ENCODE data around the gene NCOA6. TPM values are rescaled to one million over a fixed set of nuclear protein-coding genes. Genes with fewer than 3 reads are reported as not detected.

Gene NCOA6
- total RNA-seq = 13.4 TPM
- long read RNA-seq, partial matches to known transcripts = 7 of 9 reads
- long read RNA-seq, other reads (novel, unspliced or antisense) = 2 of 9 reads

GRCh38 chr20:34825530-34826362 is at the start of gene NCOA6:
TSS of gene NCOA6 (minus strand) at chr20:34825651. CDS start at chr20:34782355, 43,296 bp downstream.
- ATAC-seq (ENCODE audit: poor library complexity) (peak; percentile 89), DNase-seq (peak; percentile 91)
- intact Hi-C loops (cut with DNase I) = no loop called here

DNA sequence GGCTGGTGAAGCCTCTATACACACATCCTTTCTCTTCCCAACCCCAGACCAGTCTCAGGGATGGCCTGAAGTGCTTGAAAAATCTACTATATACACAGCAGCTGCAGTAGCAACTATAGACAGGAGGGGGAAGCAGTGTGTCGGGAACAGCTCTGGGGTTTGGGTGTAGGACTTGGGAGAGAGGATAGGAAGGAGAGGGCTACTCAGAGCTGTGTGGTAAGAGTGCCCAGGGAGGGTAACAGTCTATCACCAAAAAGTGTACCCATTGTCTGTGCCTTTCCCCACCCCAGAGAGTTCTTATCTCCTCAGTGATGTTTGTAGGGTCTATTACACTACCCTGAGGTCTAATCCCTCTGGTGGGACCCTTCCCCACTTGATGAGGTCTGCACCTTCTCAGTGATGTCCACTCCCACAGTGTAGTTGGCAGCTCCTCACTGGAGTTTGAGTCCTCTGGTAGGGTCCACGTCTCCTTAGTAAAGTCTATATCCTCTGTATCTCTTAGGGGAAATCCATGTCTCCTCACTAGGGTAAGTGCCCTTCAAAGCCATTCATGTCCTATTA is 48.7 kb upstream of the NCOA6 start:
- ATAC-seq (ENCODE audit: poor library complexity) = peak; percentile 61
- intact Hi-C loops (cut with DNase I) = loop anchor here (2.0 to 5.0 kb wide), 2 partner anchors 83 to 133 kb away; no protein-coding TSS in a partner anchor
- peak; percentile 81 for DNase-seq

- ATAC-seq (ENCODE audit: poor library complexity) = no peak
- no peak for DNase-seq
- intact Hi-C loops (cut with DNase I) = loop anchor here (2.0 to 5.0 kb wide), 2 partner anchors 83 to 134 kb away; no protein-coding TSS in a partner anchor
Measured at GRCh38 chr20:34873583-34874093, 48.2 kb upstream of the NCOA6 start.

DNA sequence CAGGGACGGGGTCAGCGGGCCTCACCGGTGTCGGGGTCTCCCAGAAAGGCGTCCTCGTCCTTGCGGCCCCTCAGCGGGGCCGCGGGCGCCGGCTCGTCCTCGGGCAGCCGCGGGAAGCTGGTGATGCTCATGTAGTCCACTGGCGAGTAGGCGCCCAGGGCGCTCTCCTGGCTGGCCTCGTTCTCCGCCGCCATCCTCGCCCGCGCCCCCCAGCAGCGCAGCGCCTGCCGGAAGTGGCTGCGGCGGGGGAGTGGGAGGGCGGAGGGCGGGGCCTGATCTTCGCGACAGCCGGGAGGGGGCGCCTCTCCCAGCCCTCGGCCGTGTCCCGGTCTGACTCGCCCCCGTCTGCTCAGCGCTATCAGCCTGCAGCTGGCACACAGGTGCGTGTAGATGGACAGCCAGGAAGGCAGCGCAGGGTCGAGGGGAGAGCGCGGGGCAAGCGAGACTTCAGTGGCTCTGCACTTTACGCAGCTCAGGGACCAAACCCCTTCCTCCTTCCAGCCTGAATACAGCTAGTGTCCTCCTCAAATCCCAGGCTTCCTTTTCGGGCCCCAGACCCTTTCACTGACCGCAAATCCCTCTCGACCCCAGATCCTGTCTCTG is 47.3 kb upstream of the NCOA6 start, which contains the start of gene GGT7:
Gene GGT7, minus strand, starts transcription at position 235 of the 603 bp plus-strand sequence. Its CDS starts 41 bp downstream, at position 194.
- peak; percentile 73 for ATAC-seq (ENCODE audit: poor library complexity)
- intact Hi-C loops (cut with DNase I) = loop anchor here (5.0 kb wide), 1 partner anchor 135 kb away; no protein-coding TSS in a partner anchor
- peak; percentile 91 for DNase-seq

DNA sequence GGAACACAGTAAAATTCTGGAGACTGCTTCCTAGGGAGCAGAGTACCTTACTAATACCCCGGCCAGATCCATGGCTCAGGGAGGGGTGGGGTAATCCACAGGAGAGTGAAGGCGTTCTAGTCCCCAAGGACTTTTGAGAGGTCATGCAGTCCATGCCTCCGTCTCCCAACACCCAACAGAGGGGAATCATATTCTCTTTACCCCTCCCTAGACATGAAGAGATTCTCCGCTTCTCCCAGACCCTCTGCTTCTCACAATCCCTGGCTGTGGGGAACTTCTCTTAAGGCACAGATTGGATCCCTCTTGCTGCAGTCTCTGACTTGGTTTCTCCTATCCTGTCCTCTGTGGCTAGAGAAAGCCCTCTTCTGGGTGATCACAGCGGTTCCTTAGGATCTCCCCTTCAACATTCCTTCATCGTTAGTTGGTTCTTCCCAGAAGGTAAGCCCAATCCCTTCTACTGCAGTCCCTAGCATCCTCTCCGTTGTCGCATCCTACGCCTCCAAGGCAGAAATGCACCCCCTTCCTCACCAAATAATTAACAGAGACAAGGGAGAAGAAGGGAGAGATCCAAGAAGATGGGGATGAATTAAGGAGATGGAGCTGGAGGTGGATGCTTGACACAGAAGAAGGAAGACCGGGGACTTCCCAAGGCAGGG is 46.6 kb upstream of the NCOA6 start:
- intact Hi-C loops (cut with DNase I) = loop anchor here (5.0 kb wide), 1 partner anchor 135 kb away; no protein-coding TSS in a partner anchor
- no peak for ATAC-seq (ENCODE audit: poor library complexity)
- DNase-seq = no peak

- intact Hi-C loops (cut with DNase I) = loop anchor here (5.0 kb wide), 1 partner anchor 136 kb away; no protein-coding TSS in a partner anchor
- DNase-seq (no peak), ATAC-seq (ENCODE audit: poor library complexity) (no peak)
Measured at GRCh38 chr20:34871320-34871926, 46.0 kb upstream of the NCOA6 start.

- ATAC-seq (ENCODE audit: poor library complexity) = no peak
- intact Hi-C loops (cut with DNase I) = no loop called here
- DNase-seq = no peak
Measured at GRCh38 chr20:34864216-34864615, 38.8 kb upstream of the NCOA6 start.

DNA sequence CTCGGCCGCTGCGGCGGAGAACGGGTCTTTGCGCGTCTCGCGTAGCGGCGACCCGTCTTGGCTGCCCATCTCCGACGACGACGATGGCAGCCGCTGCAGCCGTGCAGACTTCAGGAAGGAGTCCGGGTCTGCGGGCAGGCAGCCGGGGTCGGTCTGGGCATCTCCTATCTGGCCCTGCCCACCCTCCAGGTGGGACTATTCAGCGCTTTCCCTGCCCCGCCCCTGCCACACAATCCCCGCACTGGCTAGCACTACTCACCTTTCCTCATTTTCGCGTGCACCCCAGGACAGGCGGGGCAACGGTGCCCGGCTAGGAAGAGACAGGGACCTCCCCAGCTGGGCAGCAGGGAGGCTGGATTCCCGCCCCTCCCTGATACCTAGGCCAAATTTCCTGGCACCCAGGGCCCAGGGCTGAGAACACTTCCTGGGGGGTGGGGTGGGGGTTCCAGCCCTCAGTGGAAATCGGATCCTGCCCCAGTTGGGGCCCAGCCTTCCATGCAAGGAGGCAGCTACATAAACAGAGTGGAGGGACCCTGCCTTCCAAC is 38.0 kb upstream of the NCOA6 start:
- DNase-seq (no peak), ATAC-seq (ENCODE audit: poor library complexity) (no peak)
- intact Hi-C loops (cut with DNase I) = no loop called here

DNA sequence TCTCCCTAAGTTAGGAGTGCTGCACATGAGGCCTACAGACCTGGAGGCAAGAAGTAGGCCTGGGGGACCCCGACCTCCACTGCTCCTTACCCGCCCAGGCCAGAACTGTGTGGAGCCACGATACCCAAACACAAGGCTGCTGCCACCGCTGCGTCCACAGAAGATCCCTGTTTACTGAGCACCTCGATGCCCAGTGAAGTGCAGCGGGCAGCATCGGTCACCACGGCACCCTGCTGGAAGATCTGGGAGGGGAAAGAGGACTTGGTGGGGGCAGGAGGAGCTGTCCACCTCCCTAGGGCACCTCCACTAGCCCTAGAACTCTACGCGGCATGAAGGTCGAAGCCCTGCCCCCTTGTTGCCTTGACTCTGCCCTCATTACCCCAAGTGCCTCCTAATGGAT is 37.3 kb upstream of the NCOA6 start:
- ATAC-seq (ENCODE audit: poor library complexity) = no peak
- intact Hi-C loops (cut with DNase I) = no loop called here
- no peak for DNase-seq

DNA sequence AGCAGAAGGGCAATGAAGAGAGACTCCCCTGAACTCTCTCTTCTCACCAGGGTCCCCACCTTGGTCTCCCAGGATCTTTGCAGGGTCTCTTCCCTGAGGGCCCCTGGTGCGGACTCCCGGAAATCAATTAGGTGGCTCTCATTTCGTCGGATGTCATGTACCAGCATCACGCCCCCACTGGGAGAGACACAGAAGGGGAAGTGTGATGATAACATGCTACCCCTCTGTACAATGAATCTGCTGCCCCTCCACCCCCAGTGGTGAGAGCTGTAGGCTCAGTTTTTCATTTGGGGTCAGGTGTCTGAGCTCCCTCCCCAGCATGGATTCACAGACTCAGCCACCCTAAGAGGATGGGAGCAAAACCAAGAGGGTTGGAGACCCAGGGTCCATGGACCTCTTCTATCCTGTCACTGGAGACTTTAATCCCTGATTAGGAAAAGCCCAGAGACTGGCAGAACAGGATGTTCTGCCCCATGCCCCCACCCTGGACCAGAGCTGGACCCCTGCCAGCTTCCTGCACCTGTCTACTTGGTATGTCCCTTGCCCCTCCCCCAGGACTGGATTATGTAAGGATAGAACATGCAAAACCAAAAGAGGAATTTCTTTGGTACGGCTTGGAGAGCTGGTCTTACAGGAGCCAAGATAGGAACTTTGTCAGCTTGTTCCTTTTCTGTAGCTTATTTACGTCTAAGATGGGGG is 36.1 kb upstream of the NCOA6 start:
- intact Hi-C loops (cut with DNase I) = no loop called here
- ATAC-seq (ENCODE audit: poor library complexity) = no peak
- DNase-seq = no peak

GRCh38 chr20:34859826-34860545 is 34.5 kb upstream of the NCOA6 start:
- intact Hi-C loops (cut with DNase I) = no loop called here
- DNase-seq (no peak), ATAC-seq (ENCODE audit: poor library complexity) (no peak)

DNA sequence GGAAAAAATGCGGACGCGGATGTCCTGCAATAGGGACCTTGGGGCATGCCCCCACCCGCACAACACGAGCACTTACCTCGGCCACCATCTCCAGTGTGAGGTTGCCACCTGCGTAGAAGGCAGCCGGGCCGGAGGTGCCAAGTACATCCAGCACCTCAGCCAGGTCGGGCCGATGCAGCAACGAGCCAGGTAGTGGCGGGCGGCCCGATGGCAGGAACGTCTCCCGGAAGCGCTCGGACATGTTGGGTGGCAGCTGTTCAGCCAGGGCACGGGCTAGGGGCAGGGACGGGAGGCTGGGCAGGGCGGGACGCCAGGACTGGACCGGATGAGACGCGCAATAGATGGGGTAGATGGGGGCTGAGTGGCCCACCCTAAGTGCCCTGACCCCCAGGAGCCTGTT is 33.9 kb upstream of the NCOA6 start:
- no peak for DNase-seq
- ATAC-seq (ENCODE audit: poor library complexity) = no peak
- intact Hi-C loops (cut with DNase I) = no loop called here

- intact Hi-C loops (cut with DNase I) = no loop called here
Measured at GRCh38 chr20:34852298-34852697, 26.8 kb upstream of the NCOA6 start.

DNA sequence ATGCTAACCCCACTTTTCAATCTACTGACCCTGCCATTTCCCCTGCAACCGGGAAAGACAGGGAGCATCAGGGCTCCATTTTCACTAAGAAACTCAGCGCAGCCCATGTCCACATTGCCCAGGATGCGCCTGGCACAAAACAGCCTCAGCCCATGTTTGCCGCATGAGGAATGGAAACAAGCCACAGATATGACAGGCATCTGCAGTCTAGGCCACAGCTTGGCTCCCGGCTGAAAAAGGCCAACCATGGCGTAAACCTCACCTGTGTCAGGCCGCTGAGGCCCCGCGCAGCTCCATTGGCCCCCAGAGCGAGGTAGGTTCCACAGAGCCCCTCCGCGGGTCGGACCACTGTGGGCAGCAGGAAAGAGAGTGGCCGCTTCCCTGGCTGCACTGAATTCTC is 25.5 kb upstream of the NCOA6 start:
- no peak for DNase-seq
- ATAC-seq (ENCODE audit: poor library complexity) = no peak
- intact Hi-C loops (cut with DNase I) = no loop called here

More at GRCh38 chr20:34852298-34852697, 26.8 kb upstream of the NCOA6 start:
- DNase-seq (no peak), ATAC-seq (ENCODE audit: poor library complexity) (no peak)

- intact Hi-C loops (cut with DNase I) = no loop called here
- no peak for DNase-seq
- ATAC-seq (ENCODE audit: poor library complexity) = no peak
Measured at GRCh38 chr20:34849778-34850177, 24.3 kb upstream of the NCOA6 start.

- no peak for ATAC-seq (ENCODE audit: poor library complexity)
- intact Hi-C loops (cut with DNase I) = no loop called here
- DNase-seq = no peak
Measured at GRCh38 chr20:34848597-34848996, 23.1 kb upstream of the NCOA6 start.

DNA sequence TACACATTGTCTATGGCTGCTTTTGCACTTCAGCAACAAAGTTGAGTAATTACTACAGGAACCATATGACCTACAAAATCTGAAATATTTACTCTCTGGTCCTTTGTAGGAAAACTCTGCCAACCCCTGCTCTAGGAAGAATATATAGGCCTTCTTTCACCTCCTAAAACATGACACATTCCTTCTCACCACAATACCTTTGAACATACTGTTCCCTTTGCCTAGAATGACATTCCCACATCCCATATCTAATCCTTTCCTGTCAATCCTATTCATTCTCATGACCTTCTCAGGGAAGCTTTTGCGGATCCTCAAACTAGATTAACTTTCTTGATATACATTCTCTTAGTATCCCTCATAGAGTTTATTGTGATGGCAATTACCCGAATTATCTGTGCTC is 18.0 kb upstream of the NCOA6 start:
- ATAC-seq (ENCODE audit: poor library complexity) (no peak), DNase-seq (no peak)
- intact Hi-C loops (cut with DNase I) = no loop called here
